GM18519 (cell line): Measurements from ENCODE around the gene KANSL1.

ENCODE experiments used
- ATAC-seq: cut with Tn5 transposase; IDR thresholded peaks from one replicate; pipeline ENCODE4 v1.9.1; 2021; ENCODE audit warnings: mild to moderate bottlenecking, moderate library complexity; ENCODE audit not compliant: unreplicated experiment, low FRiP score

Gene KANSL1

GRCh38 chr17:46044286-46044928, 148.8 kb downstream of the KANSL1 start:
- no peak for ATAC-seq

- no peak for ATAC-seq
Observed at GRCh38 chr17:46043606-46044005, 149.6 kb downstream of the KANSL1 start.

DNA sequence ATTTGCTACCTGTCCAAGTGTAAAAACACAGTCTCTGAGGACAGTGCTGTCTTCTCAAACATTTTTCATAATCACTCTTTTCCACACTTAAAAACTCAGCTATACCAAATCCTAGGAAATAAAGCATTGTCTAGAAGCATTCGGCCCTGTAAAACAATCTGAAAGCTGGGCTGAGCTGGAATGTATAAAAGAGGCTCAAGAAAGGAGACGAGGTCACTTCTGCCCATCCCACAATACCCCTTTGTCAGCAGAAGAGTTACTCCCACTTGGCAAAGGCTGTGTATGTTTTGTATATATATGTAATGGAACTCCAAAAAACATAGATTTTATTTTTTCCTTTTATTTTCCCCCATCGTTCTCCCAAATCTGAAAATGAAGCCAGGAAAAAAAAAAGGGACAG, 150.3 kb downstream of the KANSL1 start:
- no peak for ATAC-seq

- no peak for ATAC-seq
Observed at GRCh38 chr17:46042246-46042645, 151.0 kb downstream of the KANSL1 start.

GRCh38 chr17:46039592-46040186, 153.5 kb downstream of the KANSL1 start:
- ATAC-seq, result no peak

- ATAC-seq, result no peak
Observed at GRCh38 chr17:46038937-46039336, 154.3 kb downstream of the KANSL1 start.

GRCh38 chr17:46038414-46038813, 154.8 kb downstream of the KANSL1 start:
- no peak for ATAC-seq

GRCh38 chr17:46037722-46038255, 155.4 kb downstream of the KANSL1 start:
- no peak for ATAC-seq

- no peak for ATAC-seq
Observed at GRCh38 chr17:46036491-46036890, 156.7 kb downstream of the KANSL1 start.

- ATAC-seq, result no peak
Observed at GRCh38 chr17:46035112-46035818, 158.0 kb downstream of the KANSL1 start.

GRCh38 chr17:46033392-46033791, 159.8 kb downstream of the KANSL1 start:
- ATAC-seq, result no peak

DNA sequence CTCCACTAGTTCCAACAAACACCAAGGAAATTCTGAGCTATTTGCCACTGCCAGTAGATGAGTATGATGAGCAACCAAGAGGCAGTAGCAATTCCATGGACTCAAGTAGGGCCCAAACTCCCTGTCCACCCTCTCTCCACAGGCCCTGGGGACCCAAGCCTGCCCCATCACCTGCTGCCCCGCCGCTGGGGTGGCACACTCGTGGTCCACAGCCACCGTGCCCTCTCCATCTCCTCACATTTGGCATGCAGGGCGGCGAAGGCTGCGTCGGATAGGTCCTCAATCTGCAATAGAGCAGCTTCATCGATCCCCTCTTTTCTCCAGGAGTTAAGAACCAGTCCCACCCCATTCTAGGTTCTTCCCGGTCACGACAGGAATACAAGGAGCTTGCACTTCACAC, 160.3 kb downstream of the KANSL1 start:
- ATAC-seq, result no peak

GRCh38 chr17:46031920-46032319, 161.3 kb downstream of the KANSL1 start:
- ATAC-seq, result no peak

DNA sequence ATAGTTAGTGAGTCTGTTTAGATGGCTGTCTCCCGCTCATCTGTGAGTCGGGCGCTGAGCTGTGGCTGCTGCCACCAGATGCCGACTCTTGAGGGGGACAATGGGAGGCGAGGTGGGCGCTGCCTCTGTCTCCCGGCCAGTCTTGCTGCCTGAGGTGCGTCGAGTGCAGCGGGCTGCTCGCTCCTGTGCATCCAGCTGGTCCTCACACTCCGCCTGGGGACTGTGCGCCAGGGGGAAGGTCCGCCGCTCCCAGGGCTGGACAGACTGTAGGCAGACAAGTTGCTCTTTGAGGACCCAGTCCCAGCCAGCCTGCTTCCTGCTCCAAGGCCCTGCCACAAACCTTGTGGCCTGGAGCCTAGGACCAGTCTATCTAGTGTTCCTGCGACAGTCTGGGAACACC, 161.8 kb downstream of the KANSL1 start:
- ATAC-seq, result no peak

- no peak for ATAC-seq
Observed at GRCh38 chr17:46030752-46031151, 162.5 kb downstream of the KANSL1 start.

DNA sequence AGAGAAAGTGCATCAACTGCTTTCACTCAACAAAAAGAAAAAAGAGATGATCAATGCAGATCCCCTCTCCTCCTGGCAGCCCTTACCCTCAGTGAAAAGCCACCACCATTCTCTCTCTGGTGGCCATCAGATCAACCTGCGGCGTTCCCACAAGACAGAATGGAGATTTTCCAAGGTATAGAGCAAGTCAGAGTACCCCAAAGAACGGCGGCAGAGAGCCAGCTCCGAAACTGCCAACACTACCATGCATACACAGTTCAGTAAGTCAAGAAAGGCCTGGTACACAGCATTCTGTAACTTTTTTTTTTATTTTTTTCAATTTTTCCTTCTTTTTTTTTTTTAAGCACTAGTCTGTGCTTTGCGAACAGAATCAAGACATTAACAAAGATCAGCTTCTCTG, 163.6 kb downstream of the KANSL1 start:
- ATAC-seq, result no peak

- no peak for ATAC-seq
Observed at GRCh38 chr17:46028981-46029565, 164.2 kb downstream of the KANSL1 start.

- ATAC-seq, result no peak
Observed at GRCh38 chr17:46028374-46028773, 164.9 kb downstream of the KANSL1 start.

- ATAC-seq, result no peak
Observed at GRCh38 chr17:46027976-46028325, 165.3 kb downstream of the KANSL1 start.

DNA sequence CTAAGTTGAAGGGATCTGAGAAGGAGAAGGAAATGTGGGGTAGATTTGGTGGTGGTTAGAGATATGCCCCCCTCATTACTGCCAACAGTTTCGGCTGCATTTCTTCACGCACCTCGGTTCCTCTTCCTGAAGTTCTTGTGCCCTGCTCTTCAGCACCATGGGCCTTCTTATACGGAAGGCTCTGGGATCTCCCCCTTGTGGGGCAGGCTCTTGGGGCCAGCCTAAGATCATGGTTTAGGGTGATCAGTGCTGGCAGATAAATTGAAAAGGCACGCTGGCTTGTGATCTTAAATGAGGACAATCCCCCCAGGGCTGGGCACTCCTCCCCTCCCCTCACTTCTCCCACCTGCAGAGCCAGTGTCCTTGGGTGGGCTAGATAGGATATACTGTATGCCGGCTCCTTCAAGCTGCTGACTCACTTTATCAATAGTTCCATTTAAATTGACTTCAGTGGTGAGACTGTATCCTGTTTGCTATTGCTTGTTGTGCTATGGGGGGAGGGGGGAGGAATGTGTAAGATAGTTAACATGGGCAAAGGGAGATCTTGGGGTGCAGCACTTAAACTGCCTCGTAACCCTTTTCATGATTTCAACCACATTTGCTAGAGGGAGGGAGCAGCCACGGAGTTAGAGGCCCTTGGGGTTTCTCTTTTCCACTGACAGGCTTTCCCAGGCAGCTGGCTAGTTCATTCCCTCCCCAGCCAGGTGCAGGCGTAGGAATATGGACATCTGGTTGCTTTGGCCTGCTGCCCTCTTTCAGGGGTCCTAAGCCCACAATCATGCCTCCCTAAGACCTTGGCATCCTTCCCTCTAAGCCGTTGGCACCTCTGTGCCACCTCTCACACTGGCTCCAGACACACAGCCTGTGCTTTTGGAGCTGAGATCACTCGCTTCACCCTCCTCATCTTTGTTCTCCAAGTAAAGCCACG, 165.9 kb downstream of the KANSL1 start:
- no peak for ATAC-seq
